Heart left ventricle (tissue), 13 donors: ENCODE results near the gene RBM4B.

Source experiments
- POLR2A ChIP-seq, 2 donors: fragments of 450-650 bp; IDR thresholded peaks; one replicate each; pipeline ENCODE4 v1.6.1; 2017; ENCODE audit warnings: antibody characterized with exemption in 2 of 2, mild to moderate bottlenecking in 2 of 2, moderate library complexity in 2 of 2
- TF ChIP-seq, protein P1 (sequence below), 12 donors: fragments of 200-600 bp; sonication (generic) in 4 of 12; IDR thresholded peaks; one replicate each; pipeline versions ENCODE4 v1.5.0 to v1.8.0; 2018 to 2022; ENCODE audit warnings: antibody characterized with exemption in 12 of 12, mild to moderate bottlenecking in 5 of 12
- donor health status: ischemic (EF 13 %, LVEDD 7.1; RV severe dilation, severe dysfunction).
- donor health status: DM: no; HTN: yes; CAD: no.
- donor health status: DM: no; HTN: no; CAD: no.
- donor health status: ischemic (EF 25% LVEDD 6.9; RV normal size, moderate dysfunction).
- donor health status: ischemic (EF 25% LVEDD 5.7; RV mildly dilated, moderate dysfunction).
- donor health status: ischemic (EF 35%, LVEDD 5.7; RV mildly dilated, moderate dysfunction).
- donor health status: nonischemic (EF 11% LVEDD 7.7; RV severe dilation, severe dysfunction).
- donor health status: DM: yes; HTN: yes; CAD: no.
- donor health status: PGD.
- donor health status: ischemic (EF 29% LVEDD 5.4; RV normal size, mild dysfunction).
- donor health status: nonischemic (EF 23%, LVEDD 6.1; RV moderate dilation, normal function).

DNA sequence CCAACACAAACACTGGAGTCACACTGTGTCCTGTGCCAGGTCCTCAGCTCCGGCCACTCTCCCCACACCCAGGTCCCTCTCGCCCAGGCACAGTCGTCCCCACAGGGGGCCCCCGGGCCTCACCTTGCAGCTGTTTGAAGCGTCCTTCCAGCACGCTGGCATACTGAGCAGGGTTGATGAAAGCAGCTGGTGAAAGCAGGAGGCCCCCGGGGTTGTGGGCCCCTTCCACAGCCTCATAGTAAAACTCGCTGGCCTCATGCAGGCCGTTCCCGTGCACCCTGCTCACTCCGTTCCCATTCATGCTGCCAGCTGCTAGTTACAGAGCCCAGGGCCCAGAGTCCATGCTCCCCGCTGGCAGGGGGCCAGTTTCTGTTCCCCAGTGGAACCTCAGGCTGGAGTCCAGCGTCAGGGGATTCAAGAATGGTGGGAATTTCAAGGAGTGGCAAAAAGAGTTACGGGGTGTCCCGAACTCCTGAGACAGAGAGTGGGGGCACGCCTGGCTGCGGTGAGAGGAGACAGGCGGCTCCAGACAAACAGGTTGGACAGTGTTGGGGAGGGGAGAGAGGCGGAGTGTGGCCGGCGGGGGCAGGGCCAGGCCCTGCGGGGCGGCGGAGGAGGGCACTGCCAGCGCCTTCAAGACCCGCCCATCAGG is 40.8 kb upstream of the RBM4B start:
- TF ChIP-seq, protein P1, sequence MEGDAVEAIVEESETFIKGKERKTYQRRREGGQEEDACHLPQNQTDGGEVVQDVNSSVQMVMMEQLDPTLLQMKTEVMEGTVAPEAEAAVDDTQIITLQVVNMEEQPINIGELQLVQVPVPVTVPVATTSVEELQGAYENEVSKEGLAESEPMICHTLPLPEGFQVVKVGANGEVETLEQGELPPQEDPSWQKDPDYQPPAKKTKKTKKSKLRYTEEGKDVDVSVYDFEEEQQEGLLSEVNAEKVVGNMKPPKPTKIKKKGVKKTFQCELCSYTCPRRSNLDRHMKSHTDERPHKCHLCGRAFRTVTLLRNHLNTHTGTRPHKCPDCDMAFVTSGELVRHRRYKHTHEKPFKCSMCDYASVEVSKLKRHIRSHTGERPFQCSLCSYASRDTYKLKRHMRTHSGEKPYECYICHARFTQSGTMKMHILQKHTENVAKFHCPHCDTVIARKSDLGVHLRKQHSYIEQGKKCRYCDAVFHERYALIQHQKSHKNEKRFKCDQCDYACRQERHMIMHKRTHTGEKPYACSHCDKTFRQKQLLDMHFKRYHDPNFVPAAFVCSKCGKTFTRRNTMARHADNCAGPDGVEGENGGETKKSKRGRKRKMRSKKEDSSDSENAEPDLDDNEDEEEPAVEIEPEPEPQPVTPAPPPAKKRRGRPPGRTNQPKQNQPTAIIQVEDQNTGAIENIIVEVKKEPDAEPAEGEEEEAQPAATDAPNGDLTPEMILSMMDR (IDR thresholded peaks at IDR 0.05) = no peak
- TF ChIP-seq POLR2A (IDR thresholded peaks at IDR 0.05) = no peak
